OCI-LY7 (cell line): ENCODE measurements around the gene DNAH9. TPM values are rescaled to one million over a fixed set of nuclear protein-coding genes. Genes with fewer than 3 reads are reported as not detected.

ENCODE experiments used
- BruUV-seq: library from RNA; stranded (reverse); fragments of 400-500 nt; replicated peaks from 2 replicates; lab custom pipeline; 2021; lab: Mats Ljungman, UMichigan
- CTCF ChIA-PET: fragments of 300-600 bp; sonication (Branson Sonifier 250); formaldehyde crosslinking; loops from one replicate; lab custom pipeline; 2022; ENCODE audit warnings: antibody characterized with exemption; ENCODE audit not compliant: unreplicated experiment; lab: Charles Lee
- POLR2A ChIA-PET: fragments of 300-600 bp; sonication (Branson Sonifier 250); formaldehyde crosslinking; loops from one replicate; lab custom pipeline; 2022; ENCODE audit warnings: antibody characterized with exemption; lab: Charles Lee
- DNase-seq: peaks from one replicate; pipeline ENCODE4 v3.0.0-alpha.2; 2015; ENCODE audit warnings: low spot score
- H2AFZ ChIP-seq: fragments of 200-600 bp; sonication (generic), shearing (Covaris generic); 2 replicates; pipeline ENCODE4 v1.6.1; 2014; ENCODE audit warnings: mild to moderate bottlenecking, antibody characterized with exemption, low read length, moderate library complexity
- H3K27ac ChIP-seq: fragments of 200-600 bp; sonication (generic); 2 replicates; pipeline ENCODE4 v1.5.1; 2014; ENCODE audit warnings: mixed run types, low read depth, mild to moderate bottlenecking, moderate library complexity, low read length, inconsistent platforms; ENCODE audit not compliant: poor library complexity, severe bottlenecking
- H3K36me3 ChIP-seq: fragments of 200-600 bp; sonication (generic); 2 replicates; pipeline ENCODE4 v1.6.1; 2014; ENCODE audit warnings: mild to moderate bottlenecking, antibody characterized with exemption, low read length, moderate library complexity, mixed read lengths; ENCODE audit not compliant: insufficient read depth
- H3K4me1 ChIP-seq: fragments of 200-600 bp; sonication (generic); 2 replicates; pipeline ENCODE4 v1.5.1; 2014; ENCODE audit warnings: mild to moderate bottlenecking, low read length; ENCODE audit not compliant: insufficient read depth, poor library complexity, severe bottlenecking
- H3K4me2 ChIP-seq: fragments of 200-600 bp; sonication (generic); 2 replicates; pipeline ENCODE4 v1.6.1; 2014; ENCODE audit warnings: mild to moderate bottlenecking, low read length
- H3K4me3 ChIP-seq: fragments of 200-600 bp; sonication (generic); 2 replicates; pipeline ENCODE4 v1.5.1; 2014; ENCODE audit warnings: mild to moderate bottlenecking, low read depth, low read length; ENCODE audit not compliant: poor library complexity, severe bottlenecking
- H3K79me2 ChIP-seq: fragments of 200-600 bp; sonication (generic); 2 replicates; pipeline ENCODE4 v1.6.1; 2016; ENCODE audit warnings: low read depth, mild to moderate bottlenecking, low read length, moderate library complexity, mixed read lengths; ENCODE audit not compliant: insufficient read depth
- H3K9me2 ChIP-seq: fragments of 200-600 bp; sonication (generic); 2 replicates; pipeline ENCODE4 v1.6.1; 2016; ENCODE audit warnings: mild to moderate bottlenecking, low read length, mixed read lengths; ENCODE audit not compliant: insufficient read depth
- H3K9me3 ChIP-seq: fragments of 200-600 bp; sonication (generic); 2 replicates; pipeline ENCODE4 v1.6.1; 2014; ENCODE audit warnings: mild to moderate bottlenecking, mixed run types, low read length, mixed read lengths
- H4K20me1 ChIP-seq: fragments of 200-600 bp; sonication (generic); 2 replicates; pipeline ENCODE4 v1.6.1; 2014; ENCODE audit warnings: mild to moderate bottlenecking, antibody characterized with exemption, low read length, moderate library complexity, mixed read lengths; ENCODE audit not compliant: insufficient read depth
- CTCF ChIP-seq: fragments of 200-600 bp; sonication (generic); conservative IDR thresholded peaks from 2 replicates; pipeline ENCODE4 v1.5.1; 2014; ENCODE audit warnings: mild to moderate bottlenecking, antibody characterized with exemption, low read length, moderate library complexity, mixed read lengths
- EZH2phosphoT487 ChIP-seq: fragments of 200-600 bp; sonication (generic); IDR thresholded peaks from 2 replicates; pipeline ENCODE4 v1.6.1; 2018; ENCODE audit warnings: low read depth, borderline replicate concordance, mild to moderate bottlenecking, mixed run types, antibody characterized with exemption, low read length, moderate library complexity, mixed read lengths
- intact Hi-C: fragments of 100-400 bp; cut with micrococcal nuclease; formaldehyde crosslinking; loops from one replicate; pipeline ENCODE4 v1.10.0; 2022; ENCODE audit not compliant: unreplicated experiment
- total RNA-seq, 2 experiments: library from RNA; depleted of rRNA in 1 of 2; stranded (reverse); fragments of >200 nt in 1 of 2; shearing (Covaris generic) in 1 of 2; gene quantifications; 2 replicates each; pipeline ENCODE4 v1.2.3, GENCODE V29; 2014 to 2022

The DNAH9 gene
- total RNA-seq, 2 experiments from 2014 or later, result not detected

GRCh38 chr17:11554542-11554941 lies 43.7 kb upstream of the DNAH9 start:
- BruUV-seq, result no TSS peak
- POLR2A ChIA-PET, result no interaction called here
- no peak for TF ChIP-seq EZH2phosphoT487
- TF ChIP-seq CTCF, result no peak
- Histone ChIP-seq H4K20me1 (no peaks in the 10 kb centered on the region), H3K79me2 (no peaks in the 10 kb centered on the region), H3K4me3 (no peak overlapping the region), H3K36me3 (no peaks in the 10 kb centered on the region), H3K4me1 (no peaks in the 10 kb centered on the region), H3K9me2 (no peaks in the 10 kb centered on the region), H3K27ac (no peak overlapping the region), H3K4me2 (no peak overlapping the region), H3K9me3 (no peaks in the 10 kb centered on the region), H2AFZ (no peak overlapping the region)
- no peak for DNase-seq
- intact Hi-C loops, result no loop called here
- CTCF ChIA-PET, result no interaction called here

- Histone ChIP-seq H3K36me3 (no peaks in the 10 kb centered on the region), H4K20me1 (no peaks in the 10 kb centered on the region), H2AFZ (no peak overlapping the region), H3K9me2 (no peaks in the 10 kb centered on the region), H3K4me2 (no peak overlapping the region), H3K79me2 (no peaks in the 10 kb centered on the region), H3K4me1 (no peaks in the 10 kb centered on the region), H3K4me3 (no peak overlapping the region), H3K27ac (no peak overlapping the region), H3K9me3 (no peaks in the 10 kb centered on the region)
- TF ChIP-seq CTCF (no peak), EZH2phosphoT487 (no peak)
- intact Hi-C loops, result no loop called here
- POLR2A ChIA-PET, result no interaction called here
- DNase-seq, result no peak
- CTCF ChIA-PET, result interaction anchor here (0.5 kb wide), 1 partner anchor 66 kb away, joined by 3 read pairs; no protein-coding TSS in a partner anchor
- BruUV-seq, result no TSS peak
Observed at GRCh38 chr17:11555530-11555929, 42.7 kb upstream of the DNAH9 start.

- H3K36me3 ChIP-seq, result no peaks in the 10 kb centered on the region
- no peak overlapping the region for H3K27ac ChIP-seq
- no peak for TF ChIP-seq CTCF
- TF ChIP-seq EZH2phosphoT487, result no peak
- BruUV-seq, result no TSS peak
- H3K4me2 ChIP-seq, result no peak overlapping the region
- intact Hi-C loops, result no loop called here
- H3K79me2 ChIP-seq, result no peaks in the 10 kb centered on the region
- no peak overlapping the region for H2AFZ ChIP-seq
- H3K4me3 ChIP-seq, result no peak overlapping the region
- H3K9me2 ChIP-seq, result no peaks in the 10 kb centered on the region
- no peaks in the 10 kb centered on the region for H3K4me1 ChIP-seq
- ChIA-PET CTCF (no interaction called here), POLR2A (no interaction called here)
- H4K20me1 ChIP-seq, result no peaks in the 10 kb centered on the region
- no peaks in the 10 kb centered on the region for H3K9me3 ChIP-seq
- DNase-seq, result no peak
Observed at GRCh38 chr17:11557727-11558452, 40.4 kb upstream of the DNAH9 start.
